ENCODE measurements around the gene DISP2. TPM values are rescaled to one million over a fixed set of nuclear protein-coding genes. Genes with fewer than 3 reads are reported as not detected.
A peak's percentile ranks its signal among the peaks of the same experiment; 100 is the strongest.

The DISP2 gene
- total and polyA plus RNA-seq, 9 of the 15 experiments (the other 6 are each of a cell fraction or from before 2014, with no cell fraction given): 0.06 to 0.89 (median 0.15) TPM; not detected in 1

GRCh38 chr15:40382580-40383456 lies 24.8 kb downstream of the DISP2 start, which contains the start of gene KNSTRN (continued):
- no peak for TF ChIP-seq PBX2 (CRISPR knock-in tag; IDR thresholded peaks at IDR 0.05; ENCODE audit: low read depth)
- TF ChIP-seq PBX2 (tag; conservative IDR thresholded peaks at IDR 0.05; ENCODE audit: low read depth): no peak
- no peak for TF ChIP-seq TBL1XR1 (IDR thresholded peaks at IDR 0.05; ENCODE audit: low read length in 2 of 2)
- TF ChIP-seq NCOR1 (IDR thresholded peaks at IDR 0.05): no peak
- TF ChIP-seq ARID3B (CRISPR knock-in tag; IDR thresholded peaks at IDR 0.05; ENCODE audit: borderline replicate concordance): no peak
- TF ChIP-seq MYC (IDR thresholded peaks at IDR 0.05; ENCODE audit: low read depth, low read length): peak; percentile 43; the same call in 1 of the 2 replicates
- no peak for TF ChIP-seq MYC (CRISPR knock-in tag; IDR thresholded peaks at IDR 0.05; ENCODE audit: borderline replicate concordance, low read depth)

Data from K562 (cell line).